Activated CD4-positive, alpha-beta T cell treated with anti-CD3 and anti-CD28 coated beads, Interleukin-2, amount 50 U/mL, for 24 hours (primary cell): Measurements from ENCODE around the gene PTPRG.

Source experiments
- DNase-seq, 2 donors: peaks; one replicate each; pipeline ENCODE4 v3.0.0-alpha.2; 2020; ENCODE audit warnings: low read depth in 1 of 2, low spot score in 1 of 2

The PTPRG gene

DNA sequence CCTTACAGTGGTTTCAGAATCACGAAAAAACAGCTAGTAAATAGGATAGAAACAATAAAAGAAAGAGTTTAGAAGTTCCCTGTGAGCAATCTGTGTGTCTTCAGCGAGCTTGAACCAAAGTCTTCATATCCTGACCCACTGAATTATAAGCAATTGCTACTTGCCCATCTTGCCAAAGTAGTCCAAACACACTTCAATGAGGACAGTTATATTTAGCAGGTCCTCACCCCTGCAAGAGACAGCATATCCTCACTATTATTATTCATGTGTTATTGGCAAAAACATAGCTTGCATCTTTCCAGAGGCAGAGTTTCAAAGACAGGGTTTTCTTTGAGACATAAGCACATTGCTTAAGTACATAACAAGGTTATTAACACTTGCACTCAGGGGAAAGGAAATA is 734.2 kb downstream of the PTPRG start:
- no peak for DNase-seq

DNA sequence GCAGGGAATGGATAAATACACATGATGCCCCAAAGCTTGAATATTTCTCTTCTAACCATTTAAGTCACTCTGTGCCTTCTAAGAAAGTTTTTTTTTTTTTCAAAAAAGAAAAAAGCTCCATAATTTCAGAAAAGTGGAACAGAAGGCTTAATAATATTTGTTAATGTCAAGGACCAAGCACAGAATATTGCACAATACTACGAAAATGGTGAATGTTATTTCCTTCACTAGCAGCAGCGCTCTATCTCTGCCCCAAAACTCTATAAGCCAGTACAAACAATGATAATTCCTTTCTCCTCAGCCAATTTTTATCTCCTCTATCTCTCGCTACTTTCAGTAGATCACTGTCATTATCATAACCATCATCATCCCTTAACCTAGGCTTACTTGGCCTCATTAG is 739.2 kb downstream of the PTPRG start:
- DNase-seq, result no peak

DNA sequence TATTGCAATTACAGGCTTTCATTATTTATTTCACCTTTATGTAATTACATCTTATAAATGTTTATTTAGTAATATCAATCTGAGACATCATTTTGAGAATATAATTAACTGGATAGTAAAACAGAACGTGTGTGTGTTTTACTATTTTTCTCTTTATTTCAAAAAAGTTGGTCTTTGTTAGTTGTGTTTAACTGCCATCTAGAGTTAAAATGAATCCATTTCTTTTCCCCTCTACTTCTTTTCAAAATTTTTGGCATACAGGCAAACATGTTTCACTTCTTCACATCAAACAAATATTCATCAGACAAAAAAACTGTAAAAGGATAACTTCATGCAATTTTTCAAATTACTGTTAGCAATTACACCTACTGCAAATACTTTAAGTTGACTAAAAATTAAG is 750.8 kb downstream of the PTPRG start:
- no peak for DNase-seq

DNA sequence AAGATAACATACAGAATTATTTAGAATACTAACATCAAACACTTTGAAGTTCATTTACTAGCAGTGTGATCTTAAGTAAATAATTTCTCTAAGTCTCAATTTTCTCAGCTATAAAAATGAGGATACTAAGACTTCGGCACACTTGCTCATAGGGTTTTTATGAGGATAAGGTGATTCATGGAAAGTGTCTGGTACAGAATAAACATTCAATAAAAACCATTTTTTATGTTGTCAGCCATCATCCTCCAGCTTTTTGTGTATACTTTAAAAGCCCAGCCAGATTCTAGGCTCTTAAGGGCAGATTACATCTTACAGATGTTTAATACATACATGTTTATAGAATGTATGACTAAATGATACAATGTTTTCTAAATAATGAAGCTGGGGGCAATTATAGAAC is 755.2 kb downstream of the PTPRG start:
- DNase-seq, result no peak

DNA sequence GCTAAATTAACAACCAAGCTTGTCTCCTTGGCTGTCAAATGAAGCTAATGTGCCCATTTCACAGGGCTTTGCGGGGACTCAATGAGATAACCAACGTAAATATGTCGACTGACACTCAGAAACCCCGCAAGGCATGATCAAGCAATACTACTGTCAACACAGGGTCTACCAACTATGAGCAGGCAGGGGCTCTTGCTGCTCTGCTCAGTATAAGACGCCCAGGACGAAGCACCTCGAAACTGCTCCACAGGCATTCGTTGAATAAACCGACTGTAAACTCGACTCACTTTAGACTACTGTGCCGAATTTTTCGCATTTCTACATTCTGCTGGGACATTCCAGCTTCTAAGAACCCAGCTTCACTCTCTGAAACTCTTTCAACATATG is 757.0 kb downstream of the PTPRG start:
- no peak for DNase-seq

DNA sequence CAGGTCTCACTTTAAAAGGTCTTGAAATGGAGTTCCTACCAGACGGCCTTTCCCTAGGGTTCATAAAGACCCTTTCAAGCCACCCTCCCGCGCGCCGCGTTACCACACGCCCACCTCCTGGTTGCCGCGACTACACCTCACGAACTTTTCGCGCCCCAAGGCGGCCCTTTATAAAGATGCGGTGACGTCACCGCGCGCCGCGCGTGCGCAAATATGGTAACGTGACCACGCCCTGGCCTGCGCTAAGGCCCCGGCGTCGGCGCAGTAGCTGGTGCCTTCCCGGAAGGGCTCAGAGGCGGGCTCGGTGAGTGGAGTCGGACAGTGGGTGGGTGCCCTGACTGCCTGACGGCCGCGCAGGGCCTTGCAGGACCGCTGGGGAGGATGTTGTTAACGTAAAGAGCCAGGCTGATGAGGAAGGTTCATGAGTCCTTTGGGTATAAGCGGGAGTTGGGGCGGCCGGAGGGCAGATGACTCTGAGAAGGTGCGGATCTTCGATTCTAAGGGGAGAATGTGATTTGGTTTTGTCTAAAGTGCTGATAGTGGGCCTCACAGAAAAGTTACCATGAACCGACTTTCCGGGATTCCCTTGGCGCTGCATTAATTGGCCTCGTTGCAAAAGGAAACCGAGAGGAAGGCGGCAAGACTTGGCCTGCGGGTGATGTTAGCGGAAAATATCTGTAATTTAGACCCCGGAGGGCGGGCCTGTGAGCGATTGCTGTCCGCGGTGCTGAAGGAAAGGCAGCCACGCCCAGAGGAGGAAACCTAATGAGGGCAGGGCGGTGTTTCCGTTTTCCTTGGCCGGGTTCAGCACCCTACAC is 757.6 kb downstream of the PTPRG start:
- DNase-seq, result peak; percentile 44 to 54

DNA sequence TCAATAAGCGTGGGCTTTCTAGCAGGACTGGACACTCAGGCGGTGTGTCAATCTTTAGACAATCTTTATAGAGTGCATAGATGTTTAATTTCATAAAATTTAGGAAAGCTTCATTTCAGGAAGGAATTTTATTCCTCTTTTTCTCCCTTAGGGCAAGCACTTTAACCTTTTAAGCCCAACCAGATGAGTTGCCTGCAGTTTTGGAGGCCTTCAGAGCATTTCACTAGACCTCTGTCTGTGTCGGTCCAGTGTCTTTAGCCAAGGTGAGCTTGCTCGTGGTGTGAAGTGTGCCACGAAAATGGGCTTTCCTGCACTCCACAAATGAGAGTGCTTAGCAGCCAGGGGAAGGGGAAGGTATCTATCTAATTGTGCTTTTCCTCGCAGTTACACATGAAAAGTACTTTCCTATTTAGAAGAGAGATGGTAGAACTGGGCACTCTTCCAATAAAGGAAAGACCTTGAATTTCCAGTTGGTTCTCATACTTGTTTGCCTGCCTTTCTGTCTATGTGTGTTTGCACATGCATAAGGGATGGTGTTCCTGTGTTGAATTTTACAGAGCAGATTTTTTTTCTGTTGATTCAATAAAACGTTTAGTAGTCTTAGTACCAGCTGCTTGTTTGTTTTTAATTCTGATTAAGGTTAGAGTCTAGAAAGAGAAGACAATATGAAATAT is 758.3 kb downstream of the PTPRG start:
- no peak for DNase-seq

DNA sequence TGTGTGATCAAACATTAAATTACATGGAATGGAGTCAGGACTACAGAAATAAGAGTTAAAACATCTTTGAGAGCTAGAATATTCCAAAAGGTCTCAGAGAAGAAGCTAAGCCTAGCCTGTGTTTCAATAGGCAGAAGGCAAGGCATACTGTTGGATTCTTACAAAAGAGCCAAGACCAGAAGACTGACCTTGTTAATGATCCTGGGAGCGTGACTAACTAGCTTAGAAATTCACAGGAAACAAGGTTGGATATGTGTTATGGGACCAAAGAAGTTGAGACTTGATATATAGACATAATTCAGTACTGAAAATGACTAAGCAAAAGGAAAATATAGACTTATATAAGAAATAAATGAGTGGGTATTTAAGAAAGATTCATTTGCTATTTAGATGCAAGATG is 761.9 kb downstream of the PTPRG start:
- no peak for DNase-seq

DNA sequence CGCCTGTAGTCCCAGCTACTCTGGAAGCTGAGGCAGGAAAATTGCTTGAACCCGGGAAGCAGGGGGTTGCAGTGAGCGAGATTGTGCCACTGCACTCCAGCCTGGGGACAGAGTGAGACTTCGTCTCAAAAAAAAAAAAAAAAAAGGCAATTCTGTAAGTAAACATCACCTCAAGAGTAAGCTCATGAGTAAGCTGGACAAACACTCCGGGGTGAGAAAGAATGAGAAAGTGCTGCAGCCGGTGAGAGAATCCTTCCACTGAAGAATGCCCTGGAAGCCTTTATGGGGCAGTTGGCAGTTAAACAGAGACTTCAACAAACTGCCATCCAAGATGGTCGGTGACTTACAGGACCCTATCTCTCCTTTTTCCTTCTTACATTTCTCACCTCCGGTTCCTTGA is 764.5 kb downstream of the PTPRG start:
- DNase-seq, result no peak

DNA sequence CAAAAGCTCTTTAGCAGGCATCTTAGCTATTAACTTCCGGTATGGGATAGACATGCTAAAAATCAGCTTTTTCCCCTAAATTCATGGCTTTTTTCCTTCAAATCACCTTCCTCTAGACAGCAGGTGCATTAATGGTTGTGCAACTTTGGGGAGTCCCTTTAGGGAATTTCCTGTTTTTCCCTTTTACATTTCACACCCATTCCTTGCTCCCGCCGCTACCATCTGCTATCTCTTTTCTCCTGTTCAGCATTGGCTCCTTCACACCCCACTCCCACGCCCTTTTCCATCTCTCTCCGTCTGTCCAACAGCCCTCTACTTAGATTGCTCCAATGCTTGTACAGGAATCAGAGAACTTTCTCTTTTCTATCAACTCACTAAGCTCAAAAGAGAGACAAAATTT is 768.6 kb downstream of the PTPRG start:
- DNase-seq, result no peak

DNA sequence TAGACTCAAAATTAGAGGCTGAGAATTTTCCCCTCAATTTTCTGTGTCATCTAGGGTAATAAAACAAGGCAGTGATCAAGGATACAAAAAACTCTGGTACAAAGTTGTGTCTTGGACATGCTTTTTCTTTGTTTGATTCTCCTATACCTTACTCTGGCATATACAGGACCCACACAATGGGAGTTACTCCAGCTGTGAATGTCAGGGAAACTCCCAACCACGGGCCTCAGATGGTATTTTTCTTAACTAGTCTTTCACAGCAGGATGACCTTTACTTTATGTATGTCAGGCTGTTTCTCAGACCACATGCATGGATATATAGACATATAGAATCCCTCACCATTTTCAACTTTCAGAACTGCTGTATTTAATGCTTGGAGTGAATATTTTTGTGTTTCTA is 770.6 kb downstream of the PTPRG start:
- DNase-seq, result no peak

DNA sequence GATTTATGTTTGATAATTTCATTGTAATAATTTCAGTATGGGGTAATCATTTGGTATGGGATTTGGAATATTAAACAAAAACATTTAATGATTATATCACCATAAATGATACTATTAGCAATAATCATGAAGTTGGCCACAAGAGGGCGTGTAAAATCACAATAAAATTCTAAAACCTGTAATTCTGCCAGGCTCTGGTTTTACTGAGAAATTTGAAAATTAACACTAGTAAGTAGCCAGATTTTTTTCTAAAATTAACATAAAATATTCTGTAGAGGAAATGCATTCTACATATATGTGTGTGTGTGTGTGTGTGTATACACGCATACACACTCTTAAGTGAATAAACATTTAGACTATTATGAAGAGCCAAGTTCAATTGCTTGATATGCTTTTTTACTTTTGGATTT is 771.5 kb downstream of the PTPRG start:
- DNase-seq, result no peak

DNA sequence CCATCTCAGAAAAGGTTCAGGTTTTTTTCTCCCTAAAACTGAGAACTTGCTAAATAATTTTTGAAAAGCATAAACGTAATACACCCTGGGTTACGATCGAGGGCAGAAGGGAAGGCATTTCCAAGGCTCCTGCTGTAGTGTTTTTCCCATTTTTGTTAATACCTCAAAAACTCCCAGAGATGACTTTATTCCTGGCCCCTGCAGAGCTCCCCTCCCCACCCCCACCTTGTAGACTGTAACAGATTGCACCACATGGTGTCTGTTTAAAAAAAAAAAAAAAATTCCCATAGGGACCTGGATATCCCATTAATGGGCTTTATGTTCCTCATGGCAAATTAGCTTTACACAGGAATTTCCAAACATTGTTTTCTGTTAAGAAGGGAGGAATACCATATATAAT is 773.8 kb downstream of the PTPRG start:
- DNase-seq, result no peak

DNA sequence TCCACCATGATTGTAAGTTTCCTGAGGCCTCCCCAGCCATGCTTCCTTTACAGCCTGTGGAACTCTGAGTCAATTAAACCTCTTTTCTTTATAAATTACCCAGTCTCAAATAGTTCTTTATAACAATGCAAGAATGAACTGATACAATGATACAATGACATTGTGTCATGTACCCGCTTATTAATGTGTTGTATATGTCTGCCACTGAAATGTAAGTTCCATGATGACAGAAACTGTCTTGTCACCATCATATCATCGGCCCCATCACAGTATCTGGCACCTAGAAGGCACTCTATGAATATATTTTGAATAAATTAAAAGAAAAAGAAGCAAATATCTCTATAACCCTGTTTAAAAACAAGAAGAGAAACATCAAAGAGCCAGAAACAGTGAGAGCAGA is 782.4 kb downstream of the PTPRG start:
- no peak for DNase-seq
